Measurements from ENCODE around the gene AUTS2.

AUTS2 gene

GRCh38 chr7:69801729-69802682, 203.7 kb downstream of the AUTS2 start (continued):
- TF ChIP-seq ZXDB (tag by site-specific recombination; IDR thresholded peaks at IDR 0.05): peak; percentile 97
- TF ChIP-seq, protein P1, sequence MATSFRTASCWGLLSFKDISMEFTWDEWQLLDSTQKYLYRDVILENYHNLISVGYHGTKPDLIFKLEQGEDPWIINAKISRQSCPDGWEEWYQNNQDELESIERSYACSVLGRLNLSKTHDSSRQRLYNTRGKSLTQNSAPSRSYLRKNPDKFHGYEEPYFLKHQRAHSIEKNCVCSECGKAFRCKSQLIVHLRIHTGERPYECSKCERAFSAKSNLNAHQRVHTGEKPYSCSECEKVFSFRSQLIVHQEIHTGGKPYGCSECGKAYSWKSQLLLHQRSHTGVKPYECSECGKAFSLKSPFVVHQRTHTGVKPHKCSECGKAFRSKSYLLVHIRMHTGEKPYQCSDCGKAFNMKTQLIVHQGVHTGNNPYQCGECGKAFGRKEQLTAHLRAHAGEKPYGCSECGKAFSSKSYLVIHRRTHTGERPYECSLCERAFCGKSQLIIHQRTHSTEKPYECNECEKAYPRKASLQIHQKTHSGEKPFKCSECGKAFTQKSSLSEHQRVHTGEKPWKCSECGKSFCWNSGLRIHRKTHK (tag by site-specific recombination; IDR thresholded peaks at IDR 0.05): no peak
- no peak for TF ChIP-seq ZNF202 (tag by site-specific recombination; IDR thresholded peaks at IDR 0.05; ENCODE audit: borderline replicate concordance)
- TF ChIP-seq PATZ1 (tag by site-specific recombination; IDR thresholded peaks at IDR 0.05): no peak
- peak; percentile 44; the same call in 1 of the 2 replicates for TF ChIP-seq GFI1B (tag by site-specific recombination; IDR thresholded peaks at IDR 0.05)
- TF ChIP-seq ZSCAN4 (tag by site-specific recombination; IDR thresholded peaks at IDR 0.05): no peak
- TF ChIP-seq, protein P2, sequence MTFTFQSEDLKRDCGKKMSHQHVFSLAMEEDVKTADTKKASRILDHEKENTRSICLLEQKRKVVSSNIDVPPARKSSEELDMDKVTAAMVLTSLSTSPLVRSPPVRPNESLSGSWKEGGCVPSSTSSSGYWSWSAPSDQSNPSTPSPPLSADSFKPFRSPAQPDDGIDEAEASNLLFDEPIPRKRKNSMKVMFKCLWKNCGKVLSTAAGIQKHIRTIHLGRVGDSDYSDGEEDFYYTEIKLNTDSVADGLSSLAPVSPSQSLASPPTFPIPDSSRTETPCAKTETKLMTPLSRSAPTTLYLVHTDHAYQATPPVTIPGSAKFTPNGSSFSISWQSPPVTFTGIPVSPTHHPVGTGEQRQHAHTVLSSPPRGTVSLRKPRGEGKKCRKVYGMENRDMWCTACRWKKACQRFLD (tag by site-specific recombination; IDR thresholded peaks at IDR 0.05): no peak
- TF ChIP-seq ZNF23 (tag by site-specific recombination; IDR thresholded peaks at IDR 0.05; ENCODE audit: borderline replicate concordance): no peak
- TF ChIP-seq ZNF843 (tag by site-specific recombination; IDR thresholded peaks at IDR 0.05): peak; percentile 91
- TF ChIP-seq ZNF544 (tag by site-specific recombination; IDR thresholded peaks at IDR 0.05): no peak
- peak; percentile 51 for TF ChIP-seq PRDM4 (tag by site-specific recombination; IDR thresholded peaks at IDR 0.05)

GRCh38 chr7:69803699-69804516, 205.6 kb downstream of the AUTS2 start:
- ChIA-PET CTCF (interaction anchor here (0.6 to 1.0 kb wide), 3 partner anchors 8 to 121 kb away, joined by 3 to 4 read pairs (median 3); no protein-coding TSS in a partner anchor), POLR2A (interaction anchor here (0.7 kb wide), 1 partner anchor 7 kb away, joined by 3 read pairs; no protein-coding TSS in a partner anchor)
- Histone ChIP-seq H3K27ac (ENCODE audit: extremely low read depth, low read depth, low read length) (no peak overlapping the region; the same call in 1 of the 2 replicates), H3K4me3 (ENCODE audit: low read depth, low read length) (no peak overlapping the region), H3K4me1 (ENCODE audit: control insufficient read depth, insufficient read depth, low read length) (peaks cover 57% of the 10 kb centered on the region), H3K36me3 (ENCODE audit: control insufficient read depth in 2 of 2, insufficient read depth in 1 of 2, low read length in 2 of 2) (no peaks in the 10 kb centered on the region), H3K9me3 (ENCODE audit: control insufficient read depth, insufficient read depth, low read depth, low read length) (no peaks in the 10 kb centered on the region)
- TF ChIP-seq ZNF660 (tag by site-specific recombination; IDR thresholded peaks at IDR 0.05) (no peak), OSR2 (tag by site-specific recombination; IDR thresholded peaks at IDR 0.05) (peak; percentile 78), ZNF2 (tag by site-specific recombination; IDR thresholded peaks at IDR 0.05) (no peak), SCRT2 (tag by site-specific recombination; IDR thresholded peaks at IDR 0.05) (peak; percentile 35; the same call in 1 of the 2 replicates), SCRT1 (tag by site-specific recombination; IDR thresholded peaks at IDR 0.05; ENCODE audit: borderline replicate concordance) (peak; percentile 23; the same call in 1 of the 2 replicates), ZIC2 (tag by site-specific recombination; IDR thresholded peaks at IDR 0.05) (0 out of 2 replicates have a peak, but pooled peaks have one; percentile 17)
